Liver (tissue), 9 donors: ENCODE data around the gene UNC13B. TPM values are rescaled to one million over a fixed set of nuclear protein-coding genes. Genes with fewer than 3 reads are reported as not detected.

Experiments
- DNase-seq: peaks from one replicate; pipeline ENCODE4 v3.0.0-alpha.2; 2017; ENCODE audit warnings: low spot score
- H3K27ac ChIP-seq, 2 donors: one replicate each; pipeline ENCODE4 v1.7.0; 2013; ENCODE audit warnings: inconsistent platforms in 2 of 2, low read length in 2 of 2, control low read depth in 1 of 2, low read depth in 1 of 2, mild to moderate bottlenecking in 1 of 2
- H3K27me3 ChIP-seq, 4 donors: one replicate each; pipeline versions ENCODE4 v1.6.1 to v1.7.0; 2013; ENCODE audit warnings: low read length in 3 of 4, inconsistent platforms in 1 of 4, mild to moderate bottlenecking in 1 of 4, moderate library complexity in 1 of 4; ENCODE audit not compliant: control insufficient read depth in 4 of 4, insufficient read depth in 4 of 4
- H3K36me3 ChIP-seq, 4 donors: one replicate each; pipeline versions ENCODE4 v1.6.1 to v1.7.0; 2013; ENCODE audit warnings: low read length in 3 of 4, mild to moderate bottlenecking in 3 of 4, low read depth in 1 of 4, moderate library complexity in 1 of 4; ENCODE audit not compliant: control insufficient read depth in 4 of 4, insufficient read depth in 3 of 4
- H3K4me1 ChIP-seq, 4 donors: one replicate each; pipeline versions ENCODE4 v1.6.1 to v1.7.0; 2013; ENCODE audit warnings: low read length in 3 of 4, mild to moderate bottlenecking in 3 of 4, moderate library complexity in 1 of 4; ENCODE audit not compliant: control insufficient read depth in 4 of 4, insufficient read depth in 4 of 4
- H3K4me3 ChIP-seq, 3 donors: one replicate each; pipeline versions ENCODE4 v1.6.1 to v1.7.0; 2013; ENCODE audit warnings: low read length in 3 of 3, control low read depth in 1 of 3, low read depth in 1 of 3, mild to moderate bottlenecking in 1 of 3
- H3K9ac ChIP-seq, 2 donors: one replicate each; pipeline ENCODE4 v1.7.0; 2013; ENCODE audit warnings: low read length in 2 of 2, mild to moderate bottlenecking in 2 of 2, moderate library complexity in 2 of 2, control low read depth in 1 of 2, low read depth in 1 of 2
- H3K9me3 ChIP-seq, 4 donors: one replicate each; pipeline versions ENCODE4 v1.6.1 to v1.7.0; 2013; ENCODE audit warnings: low read length in 3 of 4; ENCODE audit not compliant: control insufficient read depth in 4 of 4
- FOXA1 ChIP-seq: IDR thresholded peaks from 2 replicates; pipeline ENCODE4 v1.6.1; 2016; ENCODE audit warnings: antibody characterized with exemption
- FOXA2 ChIP-seq: IDR thresholded peaks from 2 replicates; pipeline ENCODE4 v1.6.1; 2016; ENCODE audit warnings: antibody characterized with exemption
- HNF4A ChIP-seq, 2 donors: conservative IDR thresholded peaks; 2 replicates each; pipeline ENCODE4 v1.6.1; 2016; ENCODE audit warnings: antibody characterized with exemption in 2 of 2, mild to moderate bottlenecking in 2 of 2
- RAD21 ChIP-seq, 2 donors: IDR thresholded peaks; 2 replicates each; pipeline ENCODE4 v1.6.1; 2016; ENCODE audit warnings: antibody characterized with exemption in 2 of 2, mild to moderate bottlenecking in 2 of 2
- RXRA ChIP-seq, 2 donors: IDR thresholded peaks; 2 replicates each; pipeline ENCODE4 v1.6.1; 2017 to 2018; ENCODE audit warnings: antibody characterized with exemption in 2 of 2, mild to moderate bottlenecking in 1 of 2
- SP1 ChIP-seq: IDR thresholded peaks from 2 replicates; pipeline ENCODE4 v1.6.1; 2018; ENCODE audit warnings: antibody characterized with exemption, mild to moderate bottlenecking
- WGBS: extraction: QIAGEN DNeasy Blood & Tissue Kit; methylation state at CpG from one replicate; pipeline ENCODE4 v1.1.7; 2013; 5-methylcytosine and 5-hydroxymethylcytosine counted together
- polyA plus RNA-seq, 2 donors: library from polyadenylated mRNA; stranded (reverse) in 1 of 2; unstranded in 1 of 2; fragments of 200-250 nt in 1 of 2; fragments of >200 nt in 1 of 2; fragmentation: Nextera tagmentation in 1 of 2; extraction: Ambion mirVana in 1 of 2; gene quantifications; one replicate each; pipeline versions ENCODE4 v1.2.1 to v1.2.3, GENCODE V29; 2013 to 2015
- total RNA-seq, 2 donors: library from RNA; depleted of rRNA; stranded (reverse); fragments of >200 nt; gene quantifications; one replicate each; pipeline ENCODE4 v1.2.3, GENCODE V29; 2014
- TF ChIP-seq, protein P1 (sequence below): IDR thresholded peaks from 2 replicates; pipeline ENCODE4 v1.6.1; 2016; ENCODE audit warnings: antibody characterized with exemption, mild to moderate bottlenecking
- TF ChIP-seq, protein P2 (sequence below): fragments of 150-350 bp; IDR thresholded peaks from 2 replicates; pipeline ENCODE4 v1.5.1; 2017; ENCODE audit warnings: improper control_type of control experiment, low read depth, low read length; ENCODE audit not compliant: missing input control
- TF ChIP-seq, protein P3 (sequence below): IDR thresholded peaks from 2 replicates; pipeline ENCODE4 v1.6.1; 2016; ENCODE audit warnings: antibody characterized with exemption
- donor health status: healthy.
- donor health status: healthy.
- donor health status: healthy.
- donor health status: healthy.
- donor health status: healthy.

UNC13B gene
- total and polyA plus RNA-seq, 4 donors = 5.5 to 25.7 (median 11.9) TPM

DNA sequence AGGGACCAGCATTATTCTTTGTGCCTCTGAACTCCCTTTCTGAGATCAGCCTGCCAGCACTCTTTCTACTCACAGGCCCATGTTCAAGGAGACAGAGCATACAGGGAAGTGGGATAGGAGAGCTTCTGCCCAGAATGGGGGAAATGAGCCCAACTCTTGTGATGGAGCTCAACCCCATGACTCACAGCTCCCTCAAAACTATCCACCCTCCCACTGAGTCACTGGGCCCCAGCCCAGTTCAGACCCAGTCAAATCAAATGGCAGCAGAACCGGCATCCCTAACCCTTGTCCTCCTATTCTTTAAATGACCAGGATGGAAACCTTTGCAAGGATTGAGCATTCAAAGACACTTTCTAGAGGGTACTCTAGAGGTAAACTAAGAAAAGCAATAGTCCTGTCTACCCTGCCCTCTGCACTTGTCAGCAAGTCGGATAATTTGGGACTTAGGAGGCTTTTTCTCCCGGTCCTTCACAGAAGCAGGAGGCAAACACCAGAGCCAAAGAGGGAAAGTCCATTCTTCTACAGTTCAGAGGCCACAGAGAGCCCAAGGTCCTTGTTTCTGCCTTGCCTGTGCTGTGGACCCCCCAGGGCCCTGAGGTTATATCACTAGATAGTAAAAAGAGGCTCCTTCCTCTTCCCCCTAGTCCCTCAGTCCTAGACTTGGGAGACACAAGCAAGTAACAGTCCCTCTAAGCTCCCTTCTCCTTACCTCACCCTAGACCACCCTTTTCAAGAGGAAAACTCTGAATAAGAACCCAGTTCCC lies 49.4 kb upstream of the UNC13B start:
- WGBS = 69% methylated on average over 3 of the region's 3 CpGs
- Histone ChIP-seq H3K27me3 (no peaks in the 10 kb centered on the region), H3K4me3 (no peak overlapping the region), H3K27ac (peak overlapping the region; percentile 68 to 74), H3K36me3 (peaks cover 0 to 13% (median 4%) of the 10 kb centered on the region in 4 donors), H3K4me1 (peaks cover 19 to 66% (median 48%) of the 10 kb centered on the region in 4 donors), H3K9ac (peak overlapping the region in 1 of 2 donors; percentile 11), H3K9me3 (no peaks in the 10 kb centered on the region)
- no peak for DNase-seq
- TF ChIP-seq FOXA1 (no peak), RXRA (IDR thresholded peaks at IDR 0.05) (no peak), HNF4A (conservative IDR thresholded peaks at IDR 0.05) (no peak), FOXA2 (no peak)
- TF ChIP-seq, protein P1, sequence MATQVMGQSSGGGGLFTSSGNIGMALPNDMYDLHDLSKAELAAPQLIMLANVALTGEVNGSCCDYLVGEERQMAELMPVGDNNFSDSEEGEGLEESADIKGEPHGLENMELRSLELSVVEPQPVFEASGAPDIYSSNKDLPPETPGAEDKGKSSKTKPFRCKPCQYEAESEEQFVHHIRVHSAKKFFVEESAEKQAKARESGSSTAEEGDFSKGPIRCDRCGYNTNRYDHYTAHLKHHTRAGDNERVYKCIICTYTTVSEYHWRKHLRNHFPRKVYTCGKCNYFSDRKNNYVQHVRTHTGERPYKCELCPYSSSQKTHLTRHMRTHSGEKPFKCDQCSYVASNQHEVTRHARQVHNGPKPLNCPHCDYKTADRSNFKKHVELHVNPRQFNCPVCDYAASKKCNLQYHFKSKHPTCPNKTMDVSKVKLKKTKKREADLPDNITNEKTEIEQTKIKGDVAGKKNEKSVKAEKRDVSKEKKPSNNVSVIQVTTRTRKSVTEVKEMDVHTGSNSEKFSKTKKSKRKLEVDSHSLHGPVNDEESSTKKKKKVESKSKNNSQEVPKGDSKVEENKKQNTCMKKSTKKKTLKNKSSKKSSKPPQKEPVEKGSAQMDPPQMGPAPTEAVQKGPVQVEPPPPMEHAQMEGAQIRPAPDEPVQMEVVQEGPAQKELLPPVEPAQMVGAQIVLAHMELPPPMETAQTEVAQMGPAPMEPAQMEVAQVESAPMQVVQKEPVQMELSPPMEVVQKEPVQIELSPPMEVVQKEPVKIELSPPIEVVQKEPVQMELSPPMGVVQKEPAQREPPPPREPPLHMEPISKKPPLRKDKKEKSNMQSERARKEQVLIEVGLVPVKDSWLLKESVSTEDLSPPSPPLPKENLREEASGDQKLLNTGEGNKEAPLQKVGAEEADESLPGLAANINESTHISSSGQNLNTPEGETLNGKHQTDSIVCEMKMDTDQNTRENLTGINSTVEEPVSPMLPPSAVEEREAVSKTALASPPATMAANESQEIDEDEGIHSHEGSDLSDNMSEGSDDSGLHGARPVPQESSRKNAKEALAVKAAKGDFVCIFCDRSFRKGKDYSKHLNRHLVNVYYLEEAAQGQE = no peak
- TF ChIP-seq, protein P2, sequence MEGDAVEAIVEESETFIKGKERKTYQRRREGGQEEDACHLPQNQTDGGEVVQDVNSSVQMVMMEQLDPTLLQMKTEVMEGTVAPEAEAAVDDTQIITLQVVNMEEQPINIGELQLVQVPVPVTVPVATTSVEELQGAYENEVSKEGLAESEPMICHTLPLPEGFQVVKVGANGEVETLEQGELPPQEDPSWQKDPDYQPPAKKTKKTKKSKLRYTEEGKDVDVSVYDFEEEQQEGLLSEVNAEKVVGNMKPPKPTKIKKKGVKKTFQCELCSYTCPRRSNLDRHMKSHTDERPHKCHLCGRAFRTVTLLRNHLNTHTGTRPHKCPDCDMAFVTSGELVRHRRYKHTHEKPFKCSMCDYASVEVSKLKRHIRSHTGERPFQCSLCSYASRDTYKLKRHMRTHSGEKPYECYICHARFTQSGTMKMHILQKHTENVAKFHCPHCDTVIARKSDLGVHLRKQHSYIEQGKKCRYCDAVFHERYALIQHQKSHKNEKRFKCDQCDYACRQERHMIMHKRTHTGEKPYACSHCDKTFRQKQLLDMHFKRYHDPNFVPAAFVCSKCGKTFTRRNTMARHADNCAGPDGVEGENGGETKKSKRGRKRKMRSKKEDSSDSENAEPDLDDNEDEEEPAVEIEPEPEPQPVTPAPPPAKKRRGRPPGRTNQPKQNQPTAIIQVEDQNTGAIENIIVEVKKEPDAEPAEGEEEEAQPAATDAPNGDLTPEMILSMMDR = no peak

DNA sequence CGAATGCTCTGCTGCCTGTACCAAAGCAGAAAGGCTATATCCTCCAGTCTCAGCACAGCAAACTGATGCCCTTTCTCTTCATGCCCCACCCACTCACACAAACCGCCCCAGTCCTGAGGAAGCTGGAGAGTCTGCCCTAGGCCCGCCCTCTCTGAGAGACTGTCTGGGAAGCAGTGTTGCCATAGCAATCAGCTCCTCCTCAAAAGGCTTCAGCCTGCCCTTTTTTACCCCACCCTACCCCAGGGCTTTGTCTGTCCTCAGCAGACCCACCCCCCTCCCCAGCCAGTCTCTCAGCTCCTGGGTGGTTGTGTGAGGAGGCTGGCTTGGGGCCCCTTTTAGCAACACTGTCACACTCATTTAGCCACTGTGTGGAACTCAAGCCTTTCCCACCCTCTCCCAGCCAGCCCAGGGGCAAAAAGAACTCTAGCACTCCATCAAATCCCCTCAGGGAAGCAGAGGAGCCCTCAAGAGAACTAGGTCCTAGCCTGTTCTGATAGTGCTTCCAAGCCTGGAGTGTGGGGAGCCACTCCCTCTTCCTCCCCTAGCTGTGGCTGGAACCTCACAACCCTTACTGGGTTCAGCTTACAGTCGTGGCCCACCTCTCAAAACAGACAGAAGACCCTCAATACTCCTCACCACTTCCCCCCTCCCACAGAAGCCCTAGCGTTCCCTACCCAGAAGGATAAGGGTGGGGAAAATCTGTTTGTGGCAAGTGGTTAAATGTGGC lies 47.5 kb upstream of the UNC13B start:
- peak; percentile 74 for DNase-seq
- no peaks in the 10 kb centered on the region for H3K36me3 ChIP-seq
- H3K27ac ChIP-seq = peak overlapping the region; percentile 89 to 93
- H3K9ac ChIP-seq = peak overlapping the region in 1 of 2 donors; percentile 55
- H3K27me3 ChIP-seq = no peaks in the 10 kb centered on the region
- peak; percentile 33 for TF ChIP-seq SP1
- no peak for TF ChIP-seq RAD21 (IDR thresholded peaks at IDR 0.05)
- TF ChIP-seq, protein P3, sequence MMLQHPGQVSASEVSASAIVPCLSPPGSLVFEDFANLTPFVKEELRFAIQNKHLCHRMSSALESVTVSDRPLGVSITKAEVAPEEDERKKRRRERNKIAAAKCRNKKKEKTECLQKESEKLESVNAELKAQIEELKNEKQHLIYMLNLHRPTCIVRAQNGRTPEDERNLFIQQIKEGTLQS = no peak
- TF ChIP-seq HNF4A (conservative IDR thresholded peaks at IDR 0.05) = no peak
- 37% methylated on average over 5 of the region's 5 CpGs for WGBS
- H3K4me3 ChIP-seq = peak overlapping the region in 1 of 3 donors; percentile 57
- H3K9me3 ChIP-seq = no peaks in the 10 kb centered on the region
- peaks cover 19 to 68% (median 48%) of the 10 kb centered on the region in 4 donors for H3K4me1 ChIP-seq
